Ramos (cell line): ENCODE data around the gene SMG9.

ENCODE experiments used
- in situ Hi-C: fragments of 300-500 bp; cut with MboI; formaldehyde crosslinking; loops from one replicate; pipeline ENCODE4 v1.14.3; 2022; ENCODE audit warnings: low sequenced_read_pairs; ENCODE audit not compliant: unreplicated experiment

Gene SMG9

DNA sequence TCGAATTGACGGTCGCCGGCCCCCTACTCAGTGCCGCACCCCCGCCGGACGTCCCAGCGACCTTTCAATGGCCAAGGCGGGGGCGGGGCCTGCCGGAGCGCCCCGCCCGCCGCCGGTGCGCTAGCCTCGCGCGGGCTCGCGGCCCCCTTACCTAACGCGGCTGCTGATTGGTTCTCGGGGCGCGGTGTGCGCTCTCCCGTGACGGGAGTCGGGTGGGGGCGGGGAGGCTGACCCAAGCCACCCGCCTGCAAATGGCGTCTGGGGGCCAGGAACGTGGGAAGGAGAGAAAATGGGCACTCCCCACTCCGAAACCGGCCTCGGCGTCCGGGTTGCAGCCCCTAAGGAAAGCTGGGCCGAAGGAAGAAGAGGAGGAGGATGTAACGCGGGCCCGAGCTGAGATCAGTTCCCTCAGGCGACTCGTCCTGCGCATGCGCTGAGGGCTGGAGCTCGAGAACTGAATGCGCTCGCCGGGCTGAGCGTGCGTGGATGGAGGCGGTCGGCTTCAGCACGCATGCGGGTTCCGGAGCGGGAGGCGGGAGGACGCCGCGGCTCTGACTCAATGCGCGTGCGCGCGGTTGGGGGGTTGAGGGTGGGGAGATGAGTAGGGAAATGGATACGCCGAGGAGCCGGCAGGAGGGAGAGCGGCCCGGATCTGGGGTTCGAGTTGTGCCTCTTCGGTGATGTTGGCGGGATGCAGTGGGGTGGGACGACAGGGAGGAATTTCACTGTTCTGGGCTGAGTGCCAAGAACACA is at the start of gene SMG9:
TSS of gene SMG9 (minus strand) at position 460 of the 753 bp plus-strand sequence. CDS start 4,221 bp downstream, outside the sequence.
- in situ Hi-C loops, result loop anchor here (25.0 kb wide), 2 partner anchors 1008 to 1308 kb away; no protein-coding TSS in a partner anchor

DNA sequence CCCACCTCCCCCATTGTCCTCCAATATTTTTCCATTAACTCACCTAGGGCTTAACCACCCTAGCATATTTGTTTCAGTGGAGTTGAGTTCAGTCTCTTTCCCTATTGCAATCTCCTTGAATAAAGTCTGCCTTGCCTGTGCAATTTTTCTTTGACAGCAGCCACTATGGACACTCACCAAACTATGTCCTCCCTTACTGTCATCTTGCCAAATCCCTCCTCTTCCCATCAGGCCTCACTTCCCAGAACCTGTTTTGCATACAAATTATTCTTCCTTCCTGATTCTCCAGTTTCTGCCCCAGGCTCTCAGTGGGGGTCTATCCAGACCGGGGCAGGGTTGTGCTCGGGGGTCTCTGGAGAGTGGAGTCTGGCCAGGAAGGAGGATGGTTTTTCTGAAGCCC is 49.7 kb upstream of the SMG9 start:
- in situ Hi-C loops, result no loop called here

DNA sequence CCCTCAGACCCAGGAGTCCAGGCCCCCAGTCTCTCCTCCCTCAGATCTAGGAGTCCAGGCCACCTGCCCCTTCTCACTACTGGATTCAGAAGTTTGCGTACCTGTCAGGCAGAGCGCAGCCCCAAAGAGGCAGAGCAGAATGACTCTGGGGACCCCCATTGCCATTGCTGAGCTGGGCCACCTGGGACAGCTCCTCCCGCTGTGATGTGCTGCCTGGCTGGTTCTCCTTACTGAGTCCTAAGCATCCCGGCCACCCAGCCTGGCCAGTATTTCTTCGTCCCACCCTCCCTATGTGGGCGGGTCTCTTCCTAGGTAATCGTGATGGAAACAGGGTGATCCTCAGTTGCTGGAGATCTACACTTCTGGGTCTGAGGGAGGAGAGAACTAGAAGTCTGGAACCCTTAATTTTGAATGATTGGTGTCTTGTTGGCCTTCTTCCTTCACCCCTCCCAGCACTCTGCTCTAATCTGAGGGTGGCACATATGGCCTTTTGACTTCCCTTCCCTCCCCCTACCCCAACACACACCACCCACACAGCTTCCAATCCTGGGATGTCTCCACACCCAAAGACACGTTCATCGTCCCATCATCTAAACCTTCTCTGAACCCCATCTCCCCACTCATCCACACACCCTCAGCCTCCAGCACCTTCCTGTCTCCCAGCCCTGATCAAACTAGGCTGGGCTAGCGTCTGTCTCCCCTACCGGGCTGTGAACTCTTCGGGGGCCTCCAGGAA is 47.6 kb upstream of the SMG9 start, which contains the start of gene LYPD5:
TSS of gene LYPD5 (minus strand) at position 232 of the 736 bp plus-strand sequence. CDS start at position 165, 67 bp downstream.
- in situ Hi-C loops, result no loop called here

DNA sequence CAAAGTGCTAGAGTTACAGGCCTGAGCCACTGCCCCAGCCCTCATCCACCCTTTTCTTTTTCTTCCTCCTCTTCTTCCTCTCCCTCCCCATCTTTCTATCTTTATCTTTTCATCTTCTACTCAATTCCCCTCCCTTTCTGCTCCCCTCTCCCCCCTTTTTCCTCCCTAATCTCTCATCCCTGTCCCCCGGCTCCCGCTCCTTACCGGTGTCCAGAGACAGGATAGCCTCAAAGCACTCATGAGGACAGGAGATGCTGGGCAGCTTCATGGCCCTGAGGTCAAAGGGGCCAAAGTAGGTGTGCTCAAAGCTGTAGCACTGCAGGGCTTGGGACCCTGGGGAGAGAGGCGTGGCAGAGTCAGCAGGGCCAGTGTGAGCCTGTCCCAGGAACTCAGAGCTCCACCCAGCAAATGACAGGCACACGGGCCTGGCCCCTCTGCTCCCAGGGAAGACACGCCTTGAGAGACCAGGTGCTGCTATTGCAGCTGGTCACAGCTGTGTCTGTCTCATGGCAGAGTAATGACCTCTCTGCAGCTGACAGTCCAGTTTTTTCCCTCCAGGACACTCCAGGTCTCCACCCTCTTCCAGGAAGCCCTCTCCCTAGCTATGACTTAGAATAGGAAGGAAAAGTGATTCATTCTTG is 44.9 kb upstream of the SMG9 start:
- in situ Hi-C loops, result no loop called here

GRCh38 chr19:43798546-43799409 is 44.0 kb upstream of the SMG9 start:
- in situ Hi-C loops, result no loop called here

GRCh38 chr19:43798026-43798545 is 43.3 kb upstream of the SMG9 start:
- in situ Hi-C loops, result no loop called here

GRCh38 chr19:43797556-43797955 is 42.8 kb upstream of the SMG9 start:
- in situ Hi-C loops, result no loop called here

DNA sequence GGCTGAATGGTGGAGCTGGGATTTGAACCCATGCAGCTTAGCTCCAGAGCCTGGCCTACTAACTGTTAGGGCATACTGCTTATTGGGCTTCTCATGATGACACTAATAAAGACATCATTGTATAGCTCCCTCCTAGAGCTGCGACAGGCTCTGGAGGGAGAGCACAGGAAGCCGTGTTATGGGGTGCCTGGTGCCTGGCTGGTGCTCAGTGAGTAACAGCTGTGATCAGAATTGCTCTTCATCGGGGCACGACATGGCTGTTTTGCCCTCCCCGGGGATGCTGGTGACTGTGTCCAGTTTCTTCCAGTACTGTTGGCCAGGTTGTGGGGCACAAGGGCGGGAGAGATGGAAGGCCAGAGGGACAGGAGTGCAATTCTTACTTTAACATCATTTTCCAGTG is 42.4 kb upstream of the SMG9 start:
- in situ Hi-C loops, result no loop called here

- in situ Hi-C loops, result no loop called here
These were observed 35.8 kb upstream of the SMG9 start for GRCh38 chr19:43790587-43790986.

DNA sequence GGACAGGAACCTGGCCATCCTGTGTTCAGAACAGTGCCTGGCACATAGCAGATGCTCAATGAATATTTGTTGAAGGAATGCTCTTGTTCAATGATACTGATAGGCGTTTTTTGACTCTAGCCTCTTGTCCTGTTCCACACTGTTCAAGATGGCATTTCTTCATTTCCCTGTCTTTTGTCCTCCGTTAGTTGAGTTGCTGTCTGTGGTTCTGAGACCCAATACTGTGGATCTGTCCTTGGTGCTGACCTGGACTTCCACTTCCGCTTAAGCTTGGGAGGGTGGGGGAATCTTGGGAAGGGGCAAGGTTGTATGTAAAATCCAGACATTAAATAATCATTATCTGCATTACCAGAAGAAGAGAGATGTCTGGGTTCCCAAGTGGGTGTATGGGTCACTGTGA is 34.3 kb upstream of the SMG9 start:
- in situ Hi-C loops, result loop anchor here (5.0 kb wide), 1 partner anchor 42 kb away; no protein-coding TSS in a partner anchor

DNA sequence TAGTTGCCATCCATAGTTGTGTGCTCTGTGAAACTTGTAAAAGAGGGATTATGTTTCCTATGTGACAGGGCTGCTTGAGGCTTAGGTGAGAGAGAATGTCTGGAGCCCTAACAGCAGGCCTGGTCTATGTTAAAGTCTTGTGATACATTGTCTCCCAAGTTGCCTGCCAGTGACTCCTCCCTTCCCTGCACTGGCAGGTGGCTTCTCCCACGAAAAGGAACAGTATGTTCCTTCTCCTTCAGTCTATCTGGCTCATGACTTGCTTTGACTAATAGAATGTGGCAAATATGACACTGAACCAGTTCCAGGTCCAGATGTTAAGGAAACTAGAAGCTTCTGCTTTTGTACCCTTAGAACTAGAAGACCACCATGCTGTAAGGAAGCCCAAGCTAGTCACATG is 31.9 kb upstream of the SMG9 start:
- in situ Hi-C loops, result loop anchor here (5.0 kb wide), 1 partner anchor 39 kb away; no protein-coding TSS in a partner anchor

DNA sequence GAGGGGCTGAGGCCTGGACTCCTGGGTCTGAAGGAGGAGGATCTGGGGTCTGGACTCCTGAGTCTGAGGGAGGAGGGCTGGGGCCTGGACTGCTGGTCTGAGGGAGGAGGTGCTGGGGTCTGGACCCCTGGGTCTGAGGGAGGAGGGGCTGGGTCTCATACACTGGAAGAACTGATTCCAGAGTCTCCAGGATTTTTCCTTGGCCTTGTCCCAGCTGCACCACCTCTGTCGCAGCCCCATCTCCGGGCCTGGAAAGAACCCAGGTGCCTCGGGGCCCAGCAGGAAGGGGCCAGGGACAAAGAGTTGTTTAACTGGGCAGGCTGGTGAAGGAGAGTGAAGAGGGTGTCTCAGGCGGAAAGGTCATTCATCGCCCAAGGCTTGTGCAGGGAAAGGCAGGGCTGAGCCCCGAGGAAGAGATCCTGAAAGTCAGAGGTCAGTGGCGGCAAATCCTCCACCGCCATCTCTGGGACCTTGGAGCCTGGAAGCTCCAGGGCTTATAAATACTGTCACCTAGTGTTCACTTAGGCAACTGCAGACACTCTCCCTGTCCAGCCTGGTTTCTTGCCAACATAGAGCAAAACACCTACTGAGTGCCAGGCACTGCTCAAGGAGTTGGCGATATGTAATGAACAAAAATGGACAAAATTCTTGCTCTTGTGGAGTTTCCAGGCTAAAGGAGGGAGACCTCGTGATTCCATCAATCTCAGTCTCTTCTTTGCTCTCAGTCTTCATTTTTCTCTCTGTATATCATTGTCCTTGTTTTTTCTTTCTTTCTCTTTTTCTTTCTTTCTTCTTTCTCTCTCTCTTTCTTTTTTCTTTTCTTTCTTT is 30.4 kb upstream of the SMG9 start:
- in situ Hi-C loops, result loop anchor here (5.0 kb wide), 1 partner anchor 38 kb away; no protein-coding TSS in a partner anchor

- in situ Hi-C loops, result no loop called here
These were observed 29.6 kb upstream of the SMG9 start for GRCh38 chr19:43784241-43784980.

- in situ Hi-C loops, result no loop called here
These were observed 28.9 kb upstream of the SMG9 start for GRCh38 chr19:43783636-43784035.

DNA sequence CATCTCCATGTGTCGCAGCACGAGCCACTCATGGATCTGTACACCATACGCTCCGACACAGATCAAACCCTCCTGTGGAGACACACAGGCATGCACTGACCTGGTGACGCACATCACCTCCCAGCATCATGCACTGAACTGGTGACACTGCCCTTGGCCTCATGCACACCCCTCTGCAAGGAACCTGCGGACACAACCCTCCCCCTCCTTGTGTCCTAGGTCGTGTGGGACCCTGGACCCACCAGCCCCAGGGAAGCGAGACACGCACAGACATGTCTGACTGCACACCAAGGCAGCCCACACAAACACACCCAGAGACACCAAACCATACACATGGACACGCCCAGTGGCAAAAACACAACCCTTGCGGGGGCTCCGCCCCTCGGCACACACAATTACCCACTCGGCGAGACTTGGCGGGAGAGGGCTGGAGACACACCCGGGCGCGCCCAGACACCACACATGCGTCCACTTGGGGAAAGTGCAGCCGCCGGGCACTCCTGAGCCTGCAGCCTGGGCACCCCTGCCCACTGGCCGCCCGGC is 28.0 kb upstream of the SMG9 start:
- in situ Hi-C loops, result no loop called here

DNA sequence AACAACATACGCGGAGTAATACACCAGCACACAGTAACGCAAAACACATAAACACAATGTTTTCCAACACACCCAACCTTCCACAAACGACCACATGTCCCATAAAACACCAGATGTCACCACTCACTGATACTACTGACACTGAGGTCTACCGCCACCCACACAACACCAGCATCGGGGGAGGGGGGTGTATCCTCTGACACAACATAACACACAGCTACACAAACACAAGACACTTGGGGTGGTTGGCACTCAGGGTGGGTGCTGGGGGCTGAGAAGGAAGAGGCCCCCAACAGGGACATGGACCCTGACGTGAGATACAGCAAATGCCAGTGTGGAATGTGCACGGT is 27.5 kb upstream of the SMG9 start:
- in situ Hi-C loops, result no loop called here

- in situ Hi-C loops, result no loop called here
These were observed 27.0 kb upstream of the SMG9 start for GRCh38 chr19:43781630-43782310.
